DLD1 (cell line): Measurements from ENCODE around the gene HMGXB3.

ENCODE experiments used
- in situ Hi-C: cut with HindIII; loops from 2 replicates; pipeline ENCODE4 v1.10.0; 2017; ENCODE audit warnings: low sequenced_read_pairs

The HMGXB3 gene

GRCh38 chr5:150000256-150000989 is at the start of gene HMGXB3, which contains the start of gene TIGD6:
TSS of gene HMGXB3 (plus strand) at chr5:150000739. CDS start at chr5:150004853, 4,114 bp downstream.
TSS of gene TIGD6 (minus strand) at chr5:150000654. CDS start at chr5:149996348, 4,306 bp downstream.
- in situ Hi-C loops: no loop called here

GRCh38 chr5:149951138-149951749 is 49.3 kb upstream of the HMGXB3 start:
- in situ Hi-C loops: no loop called here

GRCh38 chr5:149953436-149954121 is 47.0 kb upstream of the HMGXB3 start:
- in situ Hi-C loops: no loop called here

- in situ Hi-C loops: no loop called here
Measured at GRCh38 chr5:149954798-149955197, 45.7 kb upstream of the HMGXB3 start.

- in situ Hi-C loops: no loop called here
Measured at GRCh38 chr5:149956685-149957084, 43.9 kb upstream of the HMGXB3 start.

GRCh38 chr5:149957855-149958254 is 42.7 kb upstream of the HMGXB3 start:
- in situ Hi-C loops: no loop called here

- in situ Hi-C loops: no loop called here
Measured at GRCh38 chr5:149959406-149960236, 40.9 kb upstream of the HMGXB3 start.

- in situ Hi-C loops: no loop called here
Measured at GRCh38 chr5:149960272-149961185, 40.0 kb upstream of the HMGXB3 start, which contains the start of gene SLC26A2. TSS of gene SLC26A2 (plus strand) at chr5:149960758. CDS start at chr5:149977653, 16,895 bp downstream.

GRCh38 chr5:149961186-149961685 is 39.3 kb upstream of the HMGXB3 start:
- in situ Hi-C loops: no loop called here

GRCh38 chr5:149961957-149962409 is 38.6 kb upstream of the HMGXB3 start:
- in situ Hi-C loops: no loop called here

- in situ Hi-C loops: no loop called here
Measured at GRCh38 chr5:149962601-149963300, 37.8 kb upstream of the HMGXB3 start.

- in situ Hi-C loops: no loop called here
Measured at GRCh38 chr5:149963729-149964128, 36.8 kb upstream of the HMGXB3 start.

- in situ Hi-C loops: no loop called here
Measured at GRCh38 chr5:149966946-149967345, 33.6 kb upstream of the HMGXB3 start.

- in situ Hi-C loops: no loop called here
Measured at GRCh38 chr5:149969181-149969930, 31.2 kb upstream of the HMGXB3 start.

GRCh38 chr5:149975409-149975808 is 25.1 kb upstream of the HMGXB3 start:
- in situ Hi-C loops: no loop called here

- in situ Hi-C loops: loop anchor here (10.0 kb wide), 1 partner anchor 345 kb away; no protein-coding TSS in a partner anchor
Measured at GRCh38 chr5:149979896-149980295, 20.6 kb upstream of the HMGXB3 start.

GRCh38 chr5:149981206-149981605 is 19.3 kb upstream of the HMGXB3 start:
- in situ Hi-C loops: loop anchor here (10.0 kb wide), 1 partner anchor 346 kb away; no protein-coding TSS in a partner anchor

GRCh38 chr5:149982505-149982904 is 18.0 kb upstream of the HMGXB3 start:
- in situ Hi-C loops: loop anchor here (10.0 kb wide), 1 partner anchor 348 kb away; no protein-coding TSS in a partner anchor
